HUES6 (cell line): ENCODE measurements around the gene ADPRHL1.
"Not testable (repeated sequence)": the region's sequence is repeated elsewhere in the genome, so short reads cannot be mapped to it uniquely, and the experiment has no call there.

ENCODE experiments used
- H3K27ac ChIP-seq: 2 replicates; pipeline ENCODE4 v1.7.0; 2013; ENCODE audit warnings: low read depth, mild to moderate bottlenecking, low read length, inconsistent platforms
- H3K27me3 ChIP-seq: 2 replicates; pipeline ENCODE4 v1.6.1; 2013; ENCODE audit warnings: low read length; ENCODE audit not compliant: control insufficient read depth, insufficient read depth
- H3K36me3 ChIP-seq: 2 replicates; pipeline ENCODE4 v1.6.1; 2013; ENCODE audit warnings: low read length; ENCODE audit not compliant: control insufficient read depth, insufficient read depth
- H3K4me1 ChIP-seq: 2 replicates; pipeline ENCODE4 v1.6.1; 2013; ENCODE audit warnings: low read length; ENCODE audit not compliant: control insufficient read depth, insufficient read depth
- H3K4me3 ChIP-seq: 2 replicates; pipeline ENCODE4 v1.5.1; 2013; ENCODE audit warnings: low read depth, low read length
- H3K9ac ChIP-seq: one replicate; pipeline ENCODE4 v1.6.1; 2013; ENCODE audit warnings: mild to moderate bottlenecking, low read length
- H3K9me3 ChIP-seq: 2 replicates; pipeline ENCODE4 v1.6.1; 2013; ENCODE audit warnings: low read depth, low read length; ENCODE audit not compliant: control insufficient read depth, insufficient read depth

The ADPRHL1 gene

DNA sequence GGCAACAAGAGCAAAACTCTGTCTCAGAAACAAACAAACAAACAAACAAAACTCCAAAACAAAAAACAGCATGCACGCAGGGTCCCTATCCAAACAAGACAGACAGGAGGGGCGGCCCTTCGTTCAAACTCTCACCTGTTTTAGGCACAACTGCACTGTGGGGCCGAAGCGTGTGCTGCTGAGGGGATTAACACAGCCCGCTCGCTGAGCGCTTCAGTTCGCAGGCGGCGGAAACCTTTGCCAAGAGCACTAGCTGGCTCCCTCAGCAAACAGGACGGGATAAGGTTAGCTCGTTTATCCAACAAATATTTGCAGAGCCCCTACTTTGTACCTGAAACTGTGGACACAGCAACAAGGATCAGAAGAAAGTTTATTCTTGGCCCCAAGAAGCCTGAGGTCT is 1.6 kb upstream of the ADPRHL1 start:
- H3K27me3 ChIP-seq = no peaks in the 10 kb centered on the region
- H3K9ac ChIP-seq = no peak overlapping the region
- H3K27ac ChIP-seq = no peak overlapping the region
- peaks cover 67% of the 10 kb centered on the region for H3K36me3 ChIP-seq
- H3K4me1 ChIP-seq = peaks cover 12% of the 10 kb centered on the region; the same call in 1 of the 2 replicates
- no peak overlapping the region for H3K4me3 ChIP-seq
- no peaks in the 10 kb centered on the region for H3K9me3 ChIP-seq

DNA sequence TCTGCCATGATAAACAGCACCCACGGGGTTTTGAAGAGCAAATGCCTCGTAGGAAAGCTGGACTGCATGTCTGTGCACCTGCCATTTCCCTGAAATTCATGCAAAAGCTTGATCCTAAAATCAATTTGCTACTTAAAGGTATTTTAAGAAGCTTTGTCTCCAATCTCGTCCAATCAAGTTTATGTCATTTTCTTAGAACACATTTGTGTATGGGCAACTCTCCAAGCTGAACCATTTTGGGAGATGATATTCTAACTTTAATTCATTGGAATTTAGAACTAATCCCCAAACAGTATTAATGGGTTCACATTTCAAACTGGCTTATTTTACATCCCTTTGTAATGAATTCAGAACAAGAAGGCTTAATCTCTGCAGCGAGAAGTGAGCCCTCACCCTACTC is 822 bp downstream of the ADPRHL1 start:
- Histone ChIP-seq H3K4me1 (peaks cover 5% of the 10 kb centered on the region; the same call in 1 of the 2 replicates), H3K36me3 (peaks cover 44% of the 10 kb centered on the region), H3K9me3 (no peaks in the 10 kb centered on the region; the same call in 1 of the 2 replicates), H3K9ac (no peak overlapping the region), H3K4me3 (no peak overlapping the region), H3K27ac (no peak overlapping the region), H3K27me3 (no peaks in the 10 kb centered on the region)

DNA sequence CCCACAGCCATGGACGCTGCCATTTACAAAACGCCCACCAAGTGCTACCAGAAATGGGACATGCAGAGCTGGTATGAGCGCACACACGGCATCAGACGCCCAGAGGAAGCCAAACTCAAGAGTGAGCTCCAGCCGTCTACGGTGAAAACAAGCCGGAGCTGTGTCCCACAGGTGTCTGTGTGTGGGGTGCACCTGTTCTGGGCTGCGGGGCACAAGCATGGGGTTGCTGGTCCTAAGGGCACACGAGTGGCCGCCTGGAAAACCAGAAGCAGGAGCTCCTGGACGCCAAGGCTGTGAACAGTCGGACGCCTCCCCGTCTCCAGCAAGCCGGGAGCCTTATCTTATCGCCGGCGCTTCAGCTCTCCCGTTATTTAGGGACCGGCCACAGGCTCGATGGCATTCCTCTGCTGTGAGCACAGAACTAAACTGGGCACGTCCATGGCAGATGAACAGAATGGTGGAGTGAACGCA is 1.3 kb downstream of the ADPRHL1 start:
- Histone ChIP-seq H3K27ac (no peak overlapping the region), H3K36me3 (peaks cover 45% of the 10 kb centered on the region), H3K9ac (no peak overlapping the region), H3K9me3 (peaks cover 4% of the 10 kb centered on the region; the same call in 1 of the 2 replicates), H3K4me3 (no peak overlapping the region), H3K27me3 (no peaks in the 10 kb centered on the region), H3K4me1 (peaks cover 5% of the 10 kb centered on the region; the same call in 1 of the 2 replicates)

GRCh38 chr13:113450861-113451620 is 2.2 kb downstream of the ADPRHL1 start:
- H3K9ac ChIP-seq, H3K4me3 ChIP-seq, H3K4me1 ChIP-seq, H3K9me3 ChIP-seq, H3K27me3 ChIP-seq, H3K27ac ChIP-seq: not testable (repeated sequence)
- peaks cover 38% of the 10 kb centered on the region for H3K36me3 ChIP-seq

GRCh38 chr13:113450348-113450744 is 2.9 kb downstream of the ADPRHL1 start:
- H3K9me3 ChIP-seq, H3K4me1 ChIP-seq, H3K27me3 ChIP-seq, H3K27ac ChIP-seq, H3K9ac ChIP-seq, H3K4me3 ChIP-seq: not testable (repeated sequence)
- H3K36me3 ChIP-seq = peaks cover 31% of the 10 kb centered on the region

DNA sequence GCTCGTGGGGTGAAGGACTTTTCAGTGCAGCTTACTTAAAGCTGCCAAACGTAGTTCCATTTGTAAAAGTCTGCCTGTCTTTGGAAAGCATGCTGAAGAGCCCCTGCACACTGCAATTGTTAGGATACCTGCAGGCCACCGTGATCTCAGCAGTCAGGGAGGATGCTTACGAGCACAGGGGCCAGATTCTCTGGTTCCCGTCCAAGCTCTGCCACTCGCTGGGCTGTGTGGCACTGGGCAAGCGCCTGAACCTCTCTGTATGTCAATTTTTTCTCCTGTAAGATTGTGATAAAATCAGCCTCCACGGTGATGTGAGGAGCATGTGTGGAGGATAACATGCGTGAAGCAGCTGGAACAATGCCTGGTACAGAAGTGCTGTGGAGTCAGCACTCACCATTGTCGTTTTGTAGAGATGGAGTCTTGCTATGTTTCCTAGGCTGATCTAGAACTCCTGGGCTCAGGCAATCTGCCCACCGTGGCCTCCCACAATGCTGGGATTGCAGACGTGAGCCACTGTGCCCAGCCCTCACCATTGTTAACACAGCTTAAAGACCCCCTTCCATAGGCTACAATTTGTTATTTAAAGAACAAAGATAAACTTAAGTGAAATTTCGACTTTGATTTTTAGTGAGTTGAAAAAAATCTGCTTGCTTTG is 3.5 kb downstream of the ADPRHL1 start:
- H3K9me3 ChIP-seq = peaks cover 4% of the 10 kb centered on the region; the same call in 1 of the 2 replicates
- H3K27ac ChIP-seq = no peak overlapping the region
- H3K4me3 ChIP-seq = no peak overlapping the region
- H3K36me3 ChIP-seq = peaks cover 25% of the 10 kb centered on the region
- peaks cover 9% of the 10 kb centered on the region; the same call in 1 of the 2 replicates for H3K4me1 ChIP-seq
- H3K27me3 ChIP-seq = no peaks in the 10 kb centered on the region
- no peak overlapping the region for H3K9ac ChIP-seq

DNA sequence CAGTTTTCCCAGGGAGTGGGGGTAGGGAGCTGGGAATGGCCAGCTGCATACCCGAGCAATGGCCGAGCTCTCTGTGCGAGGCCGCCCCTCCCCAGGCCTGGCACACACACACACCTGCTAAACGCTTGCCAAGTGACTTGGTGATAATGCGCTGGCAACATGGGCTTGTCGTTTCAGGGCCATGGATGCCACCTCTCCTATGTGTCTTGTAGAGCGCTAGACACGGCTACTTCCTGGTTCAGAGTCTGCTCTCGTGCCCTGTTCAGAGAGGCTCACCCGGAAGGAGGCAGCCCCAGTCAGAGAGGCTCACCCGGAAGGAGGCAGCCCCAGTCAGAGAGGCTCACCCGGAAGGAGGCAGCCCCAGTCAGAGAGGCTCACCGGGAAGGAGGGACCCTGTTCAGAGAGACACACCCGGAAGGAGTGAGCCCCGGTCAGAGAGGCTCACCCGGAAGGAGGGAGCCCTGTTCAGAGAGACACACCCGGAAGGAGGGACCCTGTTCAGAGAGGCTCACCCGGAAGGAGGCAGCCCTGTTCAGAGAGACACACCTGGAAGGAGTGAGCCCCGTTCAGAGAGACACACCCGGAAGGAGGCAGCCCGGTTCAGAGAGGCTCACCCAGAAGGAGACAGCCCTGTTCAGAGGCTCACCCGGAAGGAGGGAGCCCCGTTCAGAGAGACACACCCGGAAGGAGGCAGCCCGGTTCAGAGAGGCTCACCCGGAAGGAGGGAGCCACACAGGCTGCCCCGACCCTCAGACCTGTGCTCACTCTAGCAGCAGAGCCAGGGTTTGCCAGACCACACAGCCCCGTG is 4.2 kb downstream of the ADPRHL1 start:
- peaks cover 4% of the 10 kb centered on the region; the same call in 1 of the 2 replicates for H3K9me3 ChIP-seq
- no peak overlapping the region for H3K27ac ChIP-seq
- H3K4me3 ChIP-seq = no peak overlapping the region
- H3K36me3 ChIP-seq = peaks cover 21% of the 10 kb centered on the region
- no peaks in the 10 kb centered on the region for H3K27me3 ChIP-seq
- H3K4me1 ChIP-seq = peaks cover 9% of the 10 kb centered on the region; the same call in 1 of the 2 replicates
- H3K9ac ChIP-seq = no peak overlapping the region

DNA sequence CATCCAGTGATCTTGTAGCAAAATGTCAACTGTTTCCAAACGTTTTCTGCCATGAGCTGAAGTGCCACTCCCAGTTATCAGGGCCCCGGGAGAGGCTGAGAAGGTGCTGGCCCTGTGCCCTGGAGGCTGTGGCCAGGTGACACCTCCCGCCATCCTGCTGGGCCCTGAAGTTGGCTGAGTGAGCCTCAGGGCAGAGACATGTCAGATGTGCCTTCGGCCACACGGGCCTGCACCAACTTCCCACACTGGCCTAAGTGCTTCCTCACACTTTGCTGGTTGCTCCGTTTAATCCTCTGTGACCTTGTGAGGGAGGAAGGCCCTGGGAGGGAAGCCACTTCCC is 4.8 kb downstream of the ADPRHL1 start:
- Histone ChIP-seq H3K4me1 (peaks cover 9% of the 10 kb centered on the region; the same call in 1 of the 2 replicates), H3K4me3 (no peak overlapping the region), H3K27ac (no peak overlapping the region), H3K36me3 (peaks cover 16% of the 10 kb centered on the region), H3K27me3 (no peaks in the 10 kb centered on the region), H3K9ac (no peak overlapping the region), H3K9me3 (peaks cover 4% of the 10 kb centered on the region; the same call in 1 of the 2 replicates)

DNA sequence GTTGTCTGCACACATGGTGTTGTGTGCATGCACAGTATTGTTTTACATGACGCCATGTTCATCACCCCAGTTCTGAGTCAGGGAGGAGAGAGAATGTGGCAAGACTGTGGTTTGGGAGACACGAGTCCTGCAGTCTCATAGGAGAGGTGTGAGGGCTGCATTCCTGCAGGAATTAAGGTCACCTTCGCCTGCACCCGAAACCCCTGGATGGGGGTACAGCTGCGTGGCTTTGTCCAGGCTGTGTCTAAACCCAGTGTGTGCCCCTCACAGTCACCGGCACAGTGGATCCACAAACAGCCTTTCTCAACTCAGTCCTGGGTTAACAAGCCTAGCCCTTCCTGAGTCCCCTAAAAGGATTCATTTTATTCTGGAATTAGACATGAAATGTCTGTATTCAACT is 5.7 kb downstream of the ADPRHL1 start:
- H3K9ac ChIP-seq = no peak overlapping the region
- peaks cover 4% of the 10 kb centered on the region; the same call in 1 of the 2 replicates for H3K9me3 ChIP-seq
- H3K4me3 ChIP-seq = no peak overlapping the region
- H3K27me3 ChIP-seq = no peaks in the 10 kb centered on the region
- H3K27ac ChIP-seq = no peak overlapping the region
- peaks cover 11% of the 10 kb centered on the region for H3K36me3 ChIP-seq
- H3K4me1 ChIP-seq = peaks cover 9% of the 10 kb centered on the region; the same call in 1 of the 2 replicates

GRCh38 chr13:113446488-113446854 is 6.8 kb downstream of the ADPRHL1 start:
- Histone ChIP-seq H3K4me3 (no peak overlapping the region), H3K9me3 (peaks cover 4% of the 10 kb centered on the region; the same call in 1 of the 2 replicates), H3K36me3 (peaks cover 12% of the 10 kb centered on the region), H3K27me3 (no peaks in the 10 kb centered on the region), H3K27ac (no peak overlapping the region), H3K4me1 (peaks cover 9% of the 10 kb centered on the region; the same call in 1 of the 2 replicates), H3K9ac (no peak overlapping the region)
